ENCODE measurements around the gene SDK2.

The SDK2 gene

DNA sequence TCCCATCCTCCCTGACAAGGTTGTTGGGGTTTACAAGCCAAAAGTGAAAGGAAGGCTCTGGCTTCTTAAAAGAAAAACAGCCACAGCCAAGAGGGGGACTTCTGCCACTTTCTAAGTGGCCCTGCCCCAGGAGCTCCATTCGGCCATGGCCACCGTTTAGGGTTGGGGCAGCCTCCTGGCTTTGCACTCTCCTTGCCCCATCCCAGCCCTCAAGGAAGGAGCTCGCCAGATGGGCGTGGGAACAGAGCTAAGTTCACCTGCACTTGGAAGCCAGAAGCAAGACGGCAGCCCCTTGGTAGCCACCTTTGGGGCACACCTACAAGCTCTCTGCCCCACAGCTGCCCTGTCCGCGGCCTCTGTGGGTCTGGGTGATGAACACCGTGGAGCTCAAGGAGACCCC lies 210.1 kb downstream of the SDK2 start:
- no peak for TF ChIP-seq TAF1 (IDR thresholded peaks at IDR 0.05; ENCODE audit: borderline replicate concordance, insufficient read depth, low read length)
- TF ChIP-seq SIN3A (IDR thresholded peaks at IDR 0.05; ENCODE audit: borderline replicate concordance, insufficient read depth, low read length): no peak
- no peak for TF ChIP-seq POLR2AphosphoS5 (IDR thresholded peaks at IDR 0.05; ENCODE audit: low read depth, low read length)
- TF ChIP-seq FOXP2 (optimal IDR thresholded peaks at IDR 0.05; ENCODE audit: borderline replicate concordance, extremely low read depth, extremely low read length, insufficient read depth): no peak
- TF ChIP-seq, protein P1, sequence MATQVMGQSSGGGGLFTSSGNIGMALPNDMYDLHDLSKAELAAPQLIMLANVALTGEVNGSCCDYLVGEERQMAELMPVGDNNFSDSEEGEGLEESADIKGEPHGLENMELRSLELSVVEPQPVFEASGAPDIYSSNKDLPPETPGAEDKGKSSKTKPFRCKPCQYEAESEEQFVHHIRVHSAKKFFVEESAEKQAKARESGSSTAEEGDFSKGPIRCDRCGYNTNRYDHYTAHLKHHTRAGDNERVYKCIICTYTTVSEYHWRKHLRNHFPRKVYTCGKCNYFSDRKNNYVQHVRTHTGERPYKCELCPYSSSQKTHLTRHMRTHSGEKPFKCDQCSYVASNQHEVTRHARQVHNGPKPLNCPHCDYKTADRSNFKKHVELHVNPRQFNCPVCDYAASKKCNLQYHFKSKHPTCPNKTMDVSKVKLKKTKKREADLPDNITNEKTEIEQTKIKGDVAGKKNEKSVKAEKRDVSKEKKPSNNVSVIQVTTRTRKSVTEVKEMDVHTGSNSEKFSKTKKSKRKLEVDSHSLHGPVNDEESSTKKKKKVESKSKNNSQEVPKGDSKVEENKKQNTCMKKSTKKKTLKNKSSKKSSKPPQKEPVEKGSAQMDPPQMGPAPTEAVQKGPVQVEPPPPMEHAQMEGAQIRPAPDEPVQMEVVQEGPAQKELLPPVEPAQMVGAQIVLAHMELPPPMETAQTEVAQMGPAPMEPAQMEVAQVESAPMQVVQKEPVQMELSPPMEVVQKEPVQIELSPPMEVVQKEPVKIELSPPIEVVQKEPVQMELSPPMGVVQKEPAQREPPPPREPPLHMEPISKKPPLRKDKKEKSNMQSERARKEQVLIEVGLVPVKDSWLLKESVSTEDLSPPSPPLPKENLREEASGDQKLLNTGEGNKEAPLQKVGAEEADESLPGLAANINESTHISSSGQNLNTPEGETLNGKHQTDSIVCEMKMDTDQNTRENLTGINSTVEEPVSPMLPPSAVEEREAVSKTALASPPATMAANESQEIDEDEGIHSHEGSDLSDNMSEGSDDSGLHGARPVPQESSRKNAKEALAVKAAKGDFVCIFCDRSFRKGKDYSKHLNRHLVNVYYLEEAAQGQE (IDR thresholded peaks at IDR 0.05; ENCODE audit: insufficient read depth in 1 of 2, low read depth in 2 of 2, low read length in 2 of 2): no peak

DNA sequence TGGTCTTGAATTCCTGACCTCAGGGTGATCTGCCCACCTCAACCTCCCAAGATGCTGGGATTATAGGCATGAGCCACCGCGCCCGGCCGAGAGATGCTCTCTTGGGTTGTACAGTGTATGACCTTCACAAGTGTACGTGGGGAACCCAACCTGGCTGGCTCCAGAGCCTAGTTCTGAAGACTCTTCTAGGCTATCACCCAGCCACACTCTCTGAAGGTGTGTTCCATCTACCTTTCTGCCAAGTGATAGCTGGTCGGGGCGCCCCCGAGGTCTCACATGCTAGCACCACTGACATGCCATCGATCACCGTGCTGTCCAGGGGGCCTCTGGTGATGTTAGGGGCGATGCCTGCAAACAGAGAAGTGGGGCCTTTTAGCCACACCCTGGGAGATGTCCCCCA lies 210.7 kb downstream of the SDK2 start:
- no peak for TF ChIP-seq FOXP2 (optimal IDR thresholded peaks at IDR 0.05; ENCODE audit: borderline replicate concordance, extremely low read depth, extremely low read length, insufficient read depth)

DNA sequence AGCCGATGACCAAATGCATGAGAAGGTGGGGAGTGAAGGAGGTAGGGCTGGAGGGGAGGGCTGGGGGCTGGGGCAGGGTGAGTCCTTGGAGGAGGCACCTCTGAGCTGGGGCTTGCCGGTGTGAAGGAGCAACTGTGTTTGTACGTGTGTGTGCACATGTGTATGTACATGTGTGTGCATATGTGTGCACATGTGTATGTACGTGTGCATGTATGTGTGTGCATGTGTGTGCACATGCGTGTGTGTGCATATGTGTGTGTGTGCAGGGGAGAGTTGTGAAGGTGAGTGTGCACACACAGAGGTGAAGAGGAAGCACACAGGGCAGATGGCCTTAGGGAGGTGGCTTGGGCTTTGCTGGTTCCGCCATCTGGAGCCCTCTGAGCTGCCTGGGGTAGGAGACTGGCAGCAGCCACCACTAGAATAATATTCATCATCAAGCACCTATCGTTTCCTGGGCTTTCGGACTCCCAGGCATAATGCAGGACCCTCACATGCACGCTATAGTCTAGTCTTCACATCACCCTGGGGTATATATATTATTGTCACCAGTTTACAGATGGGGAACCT lies 211.5 kb downstream of the SDK2 start:
- TF ChIP-seq FOXP2 (optimal IDR thresholded peaks at IDR 0.05; ENCODE audit: borderline replicate concordance, extremely low read depth, extremely low read length, insufficient read depth) (no peak), SIN3A (IDR thresholded peaks at IDR 0.05; ENCODE audit: borderline replicate concordance, insufficient read depth, low read length) (no peak), POLR2AphosphoS5 (IDR thresholded peaks at IDR 0.05; ENCODE audit: low read depth, low read length) (no peak), TAF1 (IDR thresholded peaks at IDR 0.05; ENCODE audit: borderline replicate concordance, insufficient read depth, low read length) (no peak)
- TF ChIP-seq, protein P1 (IDR thresholded peaks at IDR 0.05; ENCODE audit: insufficient read depth in 1 of 2, low read depth in 2 of 2, low read length in 2 of 2): no peak

DNA sequence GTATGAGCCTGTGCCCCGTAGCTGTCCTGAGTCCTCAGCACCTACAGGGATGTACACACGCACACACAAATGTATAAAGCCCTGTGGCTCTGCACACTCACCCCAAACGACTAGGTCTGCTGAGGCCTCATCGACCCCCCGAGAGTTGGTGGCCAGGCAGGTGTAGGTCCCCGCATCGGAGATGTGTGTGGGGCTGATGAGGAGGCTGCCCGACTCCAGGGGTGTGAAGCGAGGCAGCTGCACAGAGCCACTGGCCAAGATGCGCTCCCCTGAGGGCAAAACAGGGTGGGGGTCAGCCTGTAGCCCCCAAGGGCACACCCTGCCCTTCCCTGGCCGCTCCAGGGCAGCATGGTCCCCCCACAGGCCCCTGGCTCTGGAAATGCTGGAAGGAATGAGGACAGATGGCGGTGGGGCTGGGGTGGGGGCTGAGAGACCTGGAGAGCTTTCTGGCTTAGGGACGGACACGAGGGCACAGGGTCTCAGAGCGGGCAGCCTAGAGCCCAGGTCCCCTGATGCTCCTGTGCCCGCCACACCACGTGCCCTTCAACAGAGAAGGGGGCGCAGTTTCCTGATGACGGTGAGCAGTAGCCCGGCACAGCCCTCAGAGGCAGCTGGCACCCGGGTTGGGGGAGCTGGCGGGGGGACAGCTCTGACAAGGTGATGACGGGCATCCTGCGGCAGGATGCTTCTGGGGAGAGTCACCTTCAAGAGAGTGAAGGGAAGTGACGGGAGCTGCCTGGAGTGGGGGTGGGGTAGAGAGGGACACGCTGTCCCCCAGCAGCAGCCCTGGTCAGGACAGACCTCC lies 212.6 kb downstream of the SDK2 start:
- TF ChIP-seq FOXP2 (optimal IDR thresholded peaks at IDR 0.05; ENCODE audit: borderline replicate concordance, extremely low read depth, extremely low read length, insufficient read depth): no peak
- TF ChIP-seq, protein P1 (IDR thresholded peaks at IDR 0.05; ENCODE audit: insufficient read depth in 1 of 2, low read depth in 2 of 2, low read length in 2 of 2): no peak
- no peak for TF ChIP-seq TAF1 (IDR thresholded peaks at IDR 0.05; ENCODE audit: borderline replicate concordance, insufficient read depth, low read length)
- no peak for TF ChIP-seq POLR2AphosphoS5 (IDR thresholded peaks at IDR 0.05; ENCODE audit: low read depth, low read length)

DNA sequence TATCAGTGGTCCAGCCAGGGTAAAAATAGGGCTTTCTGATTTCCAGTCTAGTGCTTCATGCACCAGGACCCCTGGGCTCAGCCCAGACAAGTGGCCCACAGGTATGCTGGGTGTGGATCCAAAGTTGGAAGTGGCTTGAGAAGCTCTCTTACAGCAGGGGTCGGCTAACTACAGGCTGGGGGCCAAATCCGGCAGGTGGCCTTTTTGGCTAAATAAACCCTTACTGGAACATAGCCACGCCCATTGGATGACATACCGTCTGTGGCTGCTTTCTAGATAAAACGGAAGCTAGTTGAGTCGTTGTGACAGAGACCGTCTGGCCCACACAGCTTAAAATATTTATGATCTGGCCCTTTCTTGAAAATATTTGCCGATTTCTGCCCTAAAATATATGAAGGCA lies 213.4 kb downstream of the SDK2 start:
- TF ChIP-seq POLR2AphosphoS5 (IDR thresholded peaks at IDR 0.05; ENCODE audit: low read depth, low read length) (no peak), FOXP2 (optimal IDR thresholded peaks at IDR 0.05; ENCODE audit: borderline replicate concordance, extremely low read depth, extremely low read length, insufficient read depth) (no peak), SIN3A (IDR thresholded peaks at IDR 0.05; ENCODE audit: borderline replicate concordance, insufficient read depth, low read length) (no peak), TAF1 (IDR thresholded peaks at IDR 0.05; ENCODE audit: borderline replicate concordance, insufficient read depth, low read length) (no peak)
- TF ChIP-seq, protein P1 (IDR thresholded peaks at IDR 0.05; ENCODE audit: insufficient read depth in 1 of 2, low read depth in 2 of 2, low read length in 2 of 2): no peak
